Gastrocnemius medialis (tissue), 4 donors: ENCODE measurements around the gene RSPRY1.

Experiments
- POLR2A ChIP-seq, 2 donors: fragments of 450-650 bp; IDR thresholded peaks; one replicate each; pipeline ENCODE4 v1.6.1; 2017; ENCODE audit warnings: antibody characterized with exemption in 2 of 2, mild to moderate bottlenecking in 2 of 2, moderate library complexity in 2 of 2
- TF ChIP-seq, protein P1 (sequence below), 5 experiments: fragments of 450-650 bp in 3 of 5; fragments of 200-600 bp in 2 of 5; sonication (generic) in 2 of 5; IDR thresholded peaks in 4 of 5; conservative IDR thresholded peaks in 1 of 5; 1 replicate in 4 of 5; 2 replicates in 1 of 5; pipeline ENCODE4 v1.5.1; 2016 to 2019; ENCODE audit warnings: antibody characterized with exemption in 5 of 5, mild to moderate bottlenecking in 3 of 5, moderate library complexity in 3 of 5

DNA sequence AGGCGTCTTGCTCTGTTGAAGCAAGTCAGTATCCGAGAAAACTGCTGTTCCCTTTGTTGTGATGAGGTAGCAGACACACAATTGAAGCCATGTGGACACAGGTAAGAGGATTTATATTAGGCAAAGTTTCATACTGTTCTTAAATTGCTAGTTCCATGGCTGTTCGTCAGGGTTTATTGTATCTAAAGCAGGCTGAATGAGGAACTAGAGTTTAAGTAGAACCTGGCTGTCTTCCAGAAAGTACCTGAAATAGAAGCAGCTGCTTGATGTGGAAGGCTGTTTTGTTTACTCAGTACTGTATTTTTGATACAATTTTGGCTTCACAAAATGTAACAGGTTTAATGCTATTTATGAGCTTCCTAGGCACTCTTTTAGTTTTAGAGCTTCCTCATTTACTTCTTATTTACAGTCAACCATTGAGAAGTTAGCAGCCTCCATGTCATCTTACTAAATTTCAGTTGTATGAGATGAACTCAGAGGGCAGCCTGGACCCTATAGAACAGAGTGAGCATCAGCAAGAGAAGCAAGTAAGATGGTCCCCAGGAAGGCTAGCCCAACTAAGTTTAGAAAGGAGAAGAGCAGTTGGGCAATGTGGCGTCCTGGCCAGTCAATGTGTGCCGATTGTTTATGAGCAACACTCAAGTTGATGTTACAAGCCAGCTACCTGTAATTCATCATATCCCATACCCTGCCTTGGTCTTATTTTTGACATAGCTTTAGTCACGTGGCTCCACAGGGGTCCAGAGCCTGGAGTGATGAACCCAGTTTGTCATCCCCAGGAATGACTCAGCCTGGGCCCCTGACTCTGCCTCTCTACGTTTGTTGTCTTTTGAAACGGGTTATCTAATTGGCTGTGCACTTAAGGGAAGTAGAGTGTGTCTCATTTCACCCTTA, 49.2 kb downstream of the RSPRY1 start:
- TF ChIP-seq POLR2A (IDR thresholded peaks at IDR 0.05): no peak
- TF ChIP-seq, protein P1, sequence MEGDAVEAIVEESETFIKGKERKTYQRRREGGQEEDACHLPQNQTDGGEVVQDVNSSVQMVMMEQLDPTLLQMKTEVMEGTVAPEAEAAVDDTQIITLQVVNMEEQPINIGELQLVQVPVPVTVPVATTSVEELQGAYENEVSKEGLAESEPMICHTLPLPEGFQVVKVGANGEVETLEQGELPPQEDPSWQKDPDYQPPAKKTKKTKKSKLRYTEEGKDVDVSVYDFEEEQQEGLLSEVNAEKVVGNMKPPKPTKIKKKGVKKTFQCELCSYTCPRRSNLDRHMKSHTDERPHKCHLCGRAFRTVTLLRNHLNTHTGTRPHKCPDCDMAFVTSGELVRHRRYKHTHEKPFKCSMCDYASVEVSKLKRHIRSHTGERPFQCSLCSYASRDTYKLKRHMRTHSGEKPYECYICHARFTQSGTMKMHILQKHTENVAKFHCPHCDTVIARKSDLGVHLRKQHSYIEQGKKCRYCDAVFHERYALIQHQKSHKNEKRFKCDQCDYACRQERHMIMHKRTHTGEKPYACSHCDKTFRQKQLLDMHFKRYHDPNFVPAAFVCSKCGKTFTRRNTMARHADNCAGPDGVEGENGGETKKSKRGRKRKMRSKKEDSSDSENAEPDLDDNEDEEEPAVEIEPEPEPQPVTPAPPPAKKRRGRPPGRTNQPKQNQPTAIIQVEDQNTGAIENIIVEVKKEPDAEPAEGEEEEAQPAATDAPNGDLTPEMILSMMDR (IDR thresholded peaks at IDR 0.05 in 4 of 5, conservative IDR thresholded peaks at IDR 0.05 in 1 of 5): no peak
